ENCODE data around the gene NDUFAF2.

NDUFAF2 gene

GRCh38 chr5:60944904-60945812 lies at the start of gene NDUFAF2, which contains the start of gene ERCC8:
Gene NDUFAF2 (plus strand): TSS chr5:60945205. CDS start chr5:60945256, 51 bp downstream.
Gene ERCC8 (minus strand): TSS chr5:60945070. CDS start chr5:60945008, 62 bp downstream.
- peak within 1 kb of the TSS; percentile 95 for H3K4me3 ChIP-seq (ENCODE audit: control insufficient read depth, low read depth, low read length)
- no peak for TF ChIP-seq CTCF (conservative IDR thresholded peaks at IDR 0.05; ENCODE audit: control insufficient read depth, insufficient read depth, low read depth, low read length)
- DNase-seq (ENCODE audit: low read depth) = peak; percentile 90

GRCh38 chr5:60896991-60897390 lies 48.0 kb upstream of the NDUFAF2 start:
- TF ChIP-seq CTCF (conservative IDR thresholded peaks at IDR 0.05; ENCODE audit: control insufficient read depth, insufficient read depth, low read depth, low read length) = no peak
- no peak overlapping the region for H3K4me3 ChIP-seq (ENCODE audit: control insufficient read depth, low read depth, low read length)
- DNase-seq (ENCODE audit: low read depth) = no peak

- DNase-seq (ENCODE audit: low read depth) = no peak
- no peak overlapping the region for H3K4me3 ChIP-seq (ENCODE audit: control insufficient read depth, low read depth, low read length)
- no peak for TF ChIP-seq CTCF (conservative IDR thresholded peaks at IDR 0.05; ENCODE audit: control insufficient read depth, insufficient read depth, low read depth, low read length)
Measured at GRCh38 chr5:60903356-60903755, 41.6 kb upstream of the NDUFAF2 start.

- TF ChIP-seq CTCF (conservative IDR thresholded peaks at IDR 0.05; ENCODE audit: control insufficient read depth, insufficient read depth, low read depth, low read length) = no peak
- no peak overlapping the region for H3K4me3 ChIP-seq (ENCODE audit: control insufficient read depth, low read depth, low read length)
- DNase-seq (ENCODE audit: low read depth) = peak; percentile 31
Measured at GRCh38 chr5:60916646-60917045, 28.4 kb upstream of the NDUFAF2 start.

- no peak for TF ChIP-seq CTCF (conservative IDR thresholded peaks at IDR 0.05; ENCODE audit: control insufficient read depth, insufficient read depth, low read depth, low read length)
- H3K4me3 ChIP-seq (ENCODE audit: control insufficient read depth, low read depth, low read length) = no peak overlapping the region
- DNase-seq (ENCODE audit: low read depth) = no peak
Measured at GRCh38 chr5:60918466-60918865, 26.5 kb upstream of the NDUFAF2 start.

- TF ChIP-seq CTCF (conservative IDR thresholded peaks at IDR 0.05; ENCODE audit: control insufficient read depth, insufficient read depth, low read depth, low read length) = no peak
- DNase-seq (ENCODE audit: low read depth) = no peak
- no peak overlapping the region for H3K4me3 ChIP-seq (ENCODE audit: control insufficient read depth, low read depth, low read length)
Measured at GRCh38 chr5:60927450-60927849, 17.6 kb upstream of the NDUFAF2 start.
